K562 (cell line): ENCODE measurements around the gene DUSP10. TPM values are rescaled to one million over a fixed set of nuclear protein-coding genes. Genes with fewer than 3 reads are reported as not detected.
A peak's percentile ranks its signal among the peaks of the same experiment; 100 is the strongest.

Experiments
- ATAC-seq: fragments of 200-7000 bp; cut with Tn5 transposase; 3 replicates; pipeline ENCODE4 v1.9.1; 2020; ENCODE audit warnings: moderate library complexity
- BruUV-seq: library from RNA; stranded (reverse); fragments of 400-500 nt; replicated peaks from 2 replicates; lab custom pipeline; 2021; lab: Mats Ljungman, UMichigan
- CTCF ChIA-PET: fragments of 300-600 bp; formaldehyde crosslinking; extraction: SDS; loops from one replicate; lab custom pipeline; 2021; ENCODE audit warnings: low intra/inter-chr PET ratio; lab: Yijun Ruan, JAX
- POLR2A ChIA-PET: fragments of 300-600, 350-650 bp; sonication (Branson Sonifier 250); formaldehyde crosslinking; extraction: SDS; loops from one replicate; lab custom pipeline; 2021; ENCODE audit warnings: antibody characterized with exemption, inconsistent platforms; lab: Yijun Ruan, JAX
- DNase-seq, 4 experiments: peaks; one replicate each; pipeline versions ENCODE4 v3.0.0 to v3.0.0-alpha.2; 2011 to 2018; ENCODE audit warnings: low spot score in 3 of 4, mixed read lengths in 3 of 4; ENCODE audit errors: extremely low read depth in 1 of 4
- FAIRE-seq: peaks from 2 replicates; lab custom pipeline; 2011; peaks lifted over from hg19 to GRCh38; lab: Jason Lieb, UNC
- H2AFZ ChIP-seq: 2 replicates; pipeline ENCODE4 v1.6.0; 2011; ENCODE audit warnings: low read depth, low read length, control low read depth, inconsistent platforms
- H3K27ac ChIP-seq: fragments of 200-600 bp; 3 replicates; pipeline ENCODE4 v1.8.0; 2011; ENCODE audit warnings: low read depth, mild to moderate bottlenecking, control low read depth, inconsistent platforms, low read length, moderate library complexity, mixed read lengths; ENCODE audit errors: extremely low read depth
- H3K27me3 ChIP-seq, 2 experiments: fragments of 300-600 bp in 1 of 2; 2 replicates in 1 of 2; 3 replicates in 1 of 2; pipeline versions ENCODE4 v1.6.0 to v1.8.0; 2011; ENCODE audit warnings: inconsistent platforms in 2 of 2, low read length in 2 of 2, mild to moderate bottlenecking in 1 of 2, mixed read lengths in 1 of 2, moderate library complexity in 1 of 2; ENCODE audit not compliant: control insufficient read depth in 2 of 2, insufficient read depth in 2 of 2
- H3K36me3 ChIP-seq: fragments of 300-600 bp; 3 replicates; pipeline ENCODE4 v1.8.0; 2011; ENCODE audit warnings: mild to moderate bottlenecking, low read length, inconsistent platforms; ENCODE audit not compliant: control insufficient read depth, insufficient read depth
- H3K4me1 ChIP-seq, 2 experiments: fragments of 200-600 bp in 1 of 2; replicated peaks in 1 of 2; 2 replicates in 1 of 2; 3 replicates in 1 of 2; pipeline versions ENCODE4 v1.5.1 to v1.8.0; 2011; ENCODE audit warnings: inconsistent platforms in 2 of 2, low read length in 2 of 2, mild to moderate bottlenecking in 1 of 2, mixed read lengths in 1 of 2, moderate library complexity in 1 of 2; ENCODE audit not compliant: control insufficient read depth in 2 of 2, insufficient read depth in 2 of 2
- H3K4me2 ChIP-seq: 2 replicates; pipeline ENCODE4 v1.6.1; 2011; ENCODE audit warnings: low read length, control low read depth, inconsistent platforms, mixed read lengths; ENCODE audit not compliant: insufficient read depth
- H3K4me3 ChIP-seq: fragments of 200-600 bp; sonication (generic), shearing (Covaris generic); 2 replicates; pipeline ENCODE4 v1.5.1; 2016; ENCODE audit warnings: control low read depth, inconsistent platforms
- H3K79me2 ChIP-seq: fragments of 200-600 bp; 3 replicates; pipeline ENCODE4 v1.8.0; 2011; ENCODE audit warnings: low read length, inconsistent platforms; ENCODE audit not compliant: control insufficient read depth, insufficient read depth
- H3K9ac ChIP-seq, 2 experiments: 2 replicates each; pipeline versions ENCODE4 v1.6.0 to v1.6.1; 2011; ENCODE audit warnings: low read depth in 2 of 2, low read length in 2 of 2, control low read depth in 1 of 2, inconsistent platforms in 1 of 2, mild to moderate bottlenecking in 1 of 2, mixed read lengths in 1 of 2; ENCODE audit not compliant: insufficient read depth in 1 of 2
- H3K9me1 ChIP-seq: one replicate; pipeline ENCODE4 v1.6.0; 2011; ENCODE audit warnings: inconsistent platforms, mild to moderate bottlenecking, low read length, moderate library complexity; ENCODE audit not compliant: control insufficient read depth, insufficient read depth
- H3K9me3 ChIP-seq: replicated peaks from 2 replicates; pipeline ENCODE4 v1.5.1; 2011; ENCODE audit warnings: low read depth, low read length, inconsistent platforms; ENCODE audit not compliant: control insufficient read depth, insufficient read depth
- H4K20me1 ChIP-seq: replicated peaks from 2 replicates; pipeline ENCODE4 v1.6.1; 2011; ENCODE audit warnings: low read length, inconsistent platforms, mixed read lengths; ENCODE audit not compliant: control insufficient read depth, insufficient read depth
- ARHGAP35 ChIP-seq: fragments of 450-650 bp; IDR thresholded peaks from 2 replicates; pipeline ENCODE4 v1.6.1; 2018; ENCODE audit not compliant: partially characterized antibody
- CBFA2T2 ChIP-seq: fragments of 450-650 bp; conservative IDR thresholded peaks from 2 replicates; pipeline ENCODE4 v1.6.1; 2017; ENCODE audit warnings: mild to moderate bottlenecking
- CLOCK ChIP-seq: fragments of 250-450 bp; sonication (Bioruptor Pico); IDR thresholded peaks from 2 replicates; pipeline ENCODE4 v1.4.0; 2020; ENCODE audit warnings: mild to moderate bottlenecking, moderate library complexity, borderline replicate concordance
- ELF2 ChIP-seq: fragments of 250-450 bp; sonication (Bioruptor Pico); IDR thresholded peaks from 2 replicates; pipeline ENCODE4 v1.5.0; 2021; ENCODE audit warnings: mild to moderate bottlenecking
- EP300 ChIP-seq: IDR thresholded peaks from 2 replicates; pipeline ENCODE4 v1.6.1; 2012; ENCODE audit warnings: low read length, improper control_type of control experiment
- GMEB1 ChIP-seq: fragments of 250-450 bp; sonication (Bioruptor Pico); IDR thresholded peaks from 2 replicates; pipeline ENCODE4 v1.4.0; 2020; ENCODE audit warnings: mild to moderate bottlenecking
- TCF3 ChIP-seq: sonication (generic); formaldehyde crosslinking; IDR thresholded peaks from 2 replicates; pipeline ENCODE4 v1.4.0; 2020; ENCODE audit warnings: mild to moderate bottlenecking, missing genetic modification reagents
- USF1 ChIP-seq: sonication (generic); formaldehyde crosslinking; IDR thresholded peaks from 2 replicates; pipeline ENCODE4 v1.9.0; 2022; ENCODE audit warnings: mild to moderate bottlenecking, missing genetic modification reagents
- ZBTB11 ChIP-seq, 3 experiments: fragments of 200-800 bp in 1 of 3; fragments of 250-450 bp in 1 of 3; fragments of 450-650 bp in 1 of 3; sonication (Bioruptor Pico) in 1 of 3; sonication (Bioruptor generic) in 1 of 3; formaldehyde crosslinking in 1 of 3; IDR thresholded peaks; 2 replicates each; pipeline versions ENCODE4 v1.6.1 to v1.8.0; 2016 to 2022; ENCODE audit warnings: mild to moderate bottlenecking in 2 of 3, missing genetic modification characterization in 2 of 3, missing compliant biosample characterization in 1 of 3, moderate library complexity in 1 of 3
- ZNF175 ChIP-seq: fragments of 200-800 bp; sonication (Bioruptor generic); IDR thresholded peaks from 2 replicates; pipeline ENCODE4 v1.6.1; 2016; ENCODE audit warnings: low read depth, mild to moderate bottlenecking, missing genetic modification characterization, missing compliant biosample characterization
- ZNF253 ChIP-seq: fragments of 250-450 bp; sonication (Bioruptor Pico); conservative IDR thresholded peaks from 2 replicates; pipeline ENCODE4 v1.6.1; 2021; ENCODE audit warnings: mild to moderate bottlenecking
- ZNF79 ChIP-seq: fragments of 250-450 bp; sonication (Bioruptor Pico); IDR thresholded peaks from 2 replicates; pipeline ENCODE4 v1.4.0; 2020; ENCODE audit warnings: low read depth, mild to moderate bottlenecking, moderate library complexity
- WGBS: fragments of 100-300 bp; shearing (Covaris generic); methylation state at CpG from one replicate; pipeline ENCODE4 v1.1.6; 2016; ENCODE audit warnings: low coverage, mixed read lengths; ENCODE audit not compliant: insufficient coverage; ENCODE audit errors: missing lambda C conversion rate; 5-methylcytosine and 5-hydroxymethylcytosine counted together
- in situ Hi-C: fragments of 300-500 bp; cut with MboI; formaldehyde crosslinking; loops from 4 replicates; pipeline ENCODE4 v1.15.0; 2018; ENCODE audit warnings: inconsistent platforms, mixed read lengths
- intact Hi-C: fragments of 100-400 bp; cut with micrococcal nuclease; formaldehyde crosslinking; loops from 2 replicates; pipeline ENCODE4 v1.14.2; 2022
- polyA plus RNA-seq, 8 experiments: library from polyadenylated mRNA; depleted of rRNA in 4 of 8; stranded (reverse) in 5 of 8; unstranded in 3 of 8; fragments of >200 nt; fragmentation: Nextera tagmentation in 2 of 8; fragmentation: Illumina TruSeq in 1 of 8; extraction: Ambion mirVana in 2 of 8; extraction: Trizol in 1 of 8; gene quantifications; 2 replicates each; pipeline versions ENCODE4 v1.2.1 to v1.2.3, GENCODE V29; 2011 to 2014; ENCODE audit warnings: inconsistent platforms in 1 of 8, missing spikeins in 1 of 8
- total RNA-seq, 7 experiments: library from RNA; depleted of rRNA in 6 of 7; stranded (reverse); fragments of >200 nt in 6 of 7; fragmentation: Illumina TruSeq in 2 of 7; extraction: Trizol in 2 of 7; gene quantifications; 2 replicates each; pipeline versions ENCODE4 v1.2.1 to v1.2.3, GENCODE V29; 2011 to 2021; ENCODE audit warnings: low replicate concordance in 1 of 7

DUSP10 gene
- total and polyA plus RNA-seq, 9 of the 15 experiments (the other 6 are each of a cell fraction or from before 2014, with no cell fraction given) = 1.7 to 8.3 (median 6.1) TPM

GRCh38 chr1:221706876-221707582, 34.9 kb downstream of the DUSP10 start:
- H3K9me3 ChIP-seq = no peaks in the 10 kb centered on the region
- BruUV-seq = no TSS peak
- no peaks in the 10 kb centered on the region for H3K27me3 ChIP-seq
- ChIA-PET POLR2A (interaction anchor here (0.9 kb wide), 1 partner anchor 35 kb away, joined by 4 read pairs; the partner anchor contains the start of gene DUSP10), CTCF (no interaction called here)
- in situ Hi-C loops (no loop called here), intact Hi-C loops (no loop called here)
- H2AFZ ChIP-seq = peak overlapping the region; percentile 45; the same call in 1 of the 2 replicates
- H3K4me1 ChIP-seq = peaks cover 10 to 51% of the 10 kb centered on the region in 2 experiments
- H3K79me2 ChIP-seq = peaks cover 15% of the 10 kb centered on the region; the same call in 1 of the 3 replicates
- H4K20me1 ChIP-seq = no peaks in the 10 kb centered on the region
- no peak overlapping the region for H3K4me3 ChIP-seq
- no peak overlapping the region for H3K4me2 ChIP-seq
- peak overlapping the region in 1 of 2 experiments; percentile 24; a peak in 1 of 4 replicates for H3K9ac ChIP-seq
- DNase-seq (no peak), ATAC-seq (peak; percentile 10; the same call in 2 of the 3 replicates), FAIRE-seq (no peak)
- 22% methylated on average over 7 of the region's 7 CpGs for WGBS
- H3K9me1 ChIP-seq = no peaks in the 10 kb centered on the region
- peak overlapping the region; percentile 86 for H3K27ac ChIP-seq
- H3K36me3 ChIP-seq = peaks cover 21% of the 10 kb centered on the region
- peak; percentile 38; the same call in 1 of the 2 replicates for TF ChIP-seq CBFA2T2
- TF ChIP-seq ARHGAP35 = no peak
- TF ChIP-seq ZNF175 (CRISPR knock-in tag) = 0 out of 2 replicates have a peak, but pooled peaks have one; percentile 17
- no peak for TF ChIP-seq USF1
- TF ChIP-seq GMEB1 = no peak
- TF ChIP-seq TCF3 (CRISPR knock-in tag) = peak; percentile 33
- no peak for TF ChIP-seq ELF2
- 0 out of 6 replicates have a peak, but pooled peaks of 1 of the 3 experiments have one; percentile 21 for TF ChIP-seq ZBTB11 (CRISPR knock-in tag; IDR thresholded peaks at IDR 0.05)
- no peak for TF ChIP-seq CLOCK (CRISPR knock-in tag)
- TF ChIP-seq ZNF79 = 0 out of 2 replicates have a peak, but pooled peaks have one; percentile 22
- no peak for TF ChIP-seq ZNF253 (CRISPR knock-in tag)
- TF ChIP-seq EP300 = peak; percentile 62
